Activated effector memory CD4-positive, alpha-beta T cell treated with Interleukin-2 at 50 U/mL for 16 hours (primary cell): ENCODE results near the gene DDX31.
A peak's percentile ranks its signal among the peaks of the same experiment; 100 is the strongest.
"Not testable (repeated sequence)": the region's sequence is repeated elsewhere in the genome, so short reads cannot be mapped to it uniquely, and the experiment has no call there.

Experiments used
- DNase-seq: peaks from one replicate; pipeline ENCODE4 v3.0.0-alpha.2; 2020

The DDX31 gene

DNA sequence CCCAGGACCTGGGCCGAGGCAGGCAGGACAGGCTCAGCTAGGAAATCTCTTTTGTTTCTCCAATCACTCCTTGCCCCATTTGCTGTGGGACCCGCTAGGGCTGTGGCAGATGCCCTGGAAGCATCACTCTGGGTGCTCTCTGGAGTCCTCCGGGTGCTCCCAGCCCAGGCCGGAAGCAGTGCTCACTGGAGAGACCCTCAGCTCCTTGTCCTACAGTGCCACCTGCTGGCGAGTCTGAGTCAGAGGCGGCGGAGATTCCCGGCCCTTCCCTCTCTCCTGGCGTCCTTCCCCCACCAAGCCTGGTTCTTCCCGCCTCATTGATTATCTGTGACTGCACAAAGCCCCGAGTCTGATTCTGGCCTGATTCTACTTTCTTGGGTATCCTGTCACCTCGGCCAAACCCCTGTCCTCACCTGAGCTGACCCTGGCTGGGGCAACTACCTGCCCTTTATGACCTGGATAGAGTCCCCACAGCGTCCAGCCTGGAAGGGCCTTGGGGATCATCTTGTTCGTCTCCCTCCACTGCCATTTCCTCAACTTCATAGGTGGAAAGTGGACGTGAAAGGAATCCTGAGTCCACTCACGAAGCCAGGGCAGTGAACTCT, 94.7 kb downstream of the DDX31 start:
- peak; percentile 15 for DNase-seq

DNA sequence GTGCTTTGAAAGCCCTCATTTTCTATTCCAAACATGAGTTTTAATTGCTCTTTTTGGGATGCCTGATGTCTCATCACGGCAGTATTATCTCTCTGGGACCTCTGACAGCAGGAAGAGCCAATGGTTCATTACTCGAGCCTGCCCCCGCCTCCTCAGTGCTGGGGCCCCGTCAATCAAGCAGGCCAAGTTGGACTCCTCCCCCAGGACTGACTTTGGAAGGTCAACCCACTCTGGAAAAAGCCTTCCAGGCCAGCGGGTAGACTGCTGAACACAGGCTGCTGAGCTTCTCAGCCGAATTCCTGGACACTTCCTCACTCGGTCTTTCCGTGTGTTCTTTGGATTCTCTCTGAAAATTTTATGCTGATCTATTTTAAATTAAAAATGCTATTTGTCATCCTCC, 96.9 kb downstream of the DDX31 start:
- no peak for DNase-seq

DNA sequence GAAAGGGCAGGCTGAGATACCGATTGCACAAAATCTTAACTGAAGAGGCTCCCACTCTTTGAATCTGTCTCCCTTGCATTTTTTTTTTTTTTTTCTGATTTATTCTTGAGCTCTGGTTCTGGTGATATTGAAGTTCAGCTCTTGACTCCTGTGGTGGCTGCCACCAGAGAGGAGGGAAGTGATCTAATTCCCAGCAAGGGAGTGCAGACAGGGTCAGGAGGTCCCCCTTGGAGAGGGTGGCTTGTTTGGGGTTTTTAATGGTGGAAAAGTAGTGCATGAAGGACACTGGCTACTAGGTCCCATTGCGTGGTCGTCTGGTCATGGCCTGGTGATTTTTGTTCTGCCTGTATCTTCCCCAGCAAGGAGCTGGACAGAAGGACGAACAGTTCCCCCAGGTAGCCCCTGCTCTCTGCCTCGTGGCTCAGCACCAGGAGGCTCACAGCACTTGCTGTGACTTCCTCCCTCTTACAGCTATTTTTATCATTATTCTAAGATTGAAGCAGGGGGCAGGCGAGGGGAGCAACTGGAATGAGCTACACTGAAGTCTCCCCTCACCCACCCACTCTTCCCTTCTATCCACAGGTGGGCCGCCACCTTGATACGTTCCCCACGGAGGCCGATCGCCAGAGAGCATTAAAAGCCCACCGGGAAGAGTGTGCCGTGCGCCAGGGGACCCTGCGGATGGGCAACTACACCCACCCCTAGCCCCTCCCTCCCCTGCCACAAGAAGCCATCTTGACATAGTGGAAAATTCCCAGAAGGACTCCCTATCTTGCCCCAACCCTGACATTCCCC, 97.8 kb downstream of the DDX31 start:
- no peak for DNase-seq

DNA sequence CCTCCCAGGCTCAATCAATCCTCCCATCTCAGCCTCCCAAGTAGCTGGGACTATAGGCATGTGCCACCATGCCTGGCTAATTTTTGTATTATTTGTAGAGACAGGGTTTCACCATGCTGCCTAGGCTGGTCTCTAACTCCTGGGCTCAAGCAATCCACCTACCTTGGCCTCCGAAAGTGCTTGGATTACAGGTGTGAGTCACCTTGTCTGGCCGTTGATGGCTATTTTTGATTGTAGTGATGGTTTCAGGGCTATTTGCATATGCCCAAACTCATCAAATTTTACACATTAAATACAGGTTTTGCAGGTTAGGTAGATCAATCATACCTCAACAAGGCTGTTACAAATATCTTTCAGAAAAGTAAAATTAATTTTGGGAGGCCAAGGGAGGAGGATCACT, 101.0 kb downstream of the DDX31 start:
- DNase-seq = not testable (repeated sequence)

DNA sequence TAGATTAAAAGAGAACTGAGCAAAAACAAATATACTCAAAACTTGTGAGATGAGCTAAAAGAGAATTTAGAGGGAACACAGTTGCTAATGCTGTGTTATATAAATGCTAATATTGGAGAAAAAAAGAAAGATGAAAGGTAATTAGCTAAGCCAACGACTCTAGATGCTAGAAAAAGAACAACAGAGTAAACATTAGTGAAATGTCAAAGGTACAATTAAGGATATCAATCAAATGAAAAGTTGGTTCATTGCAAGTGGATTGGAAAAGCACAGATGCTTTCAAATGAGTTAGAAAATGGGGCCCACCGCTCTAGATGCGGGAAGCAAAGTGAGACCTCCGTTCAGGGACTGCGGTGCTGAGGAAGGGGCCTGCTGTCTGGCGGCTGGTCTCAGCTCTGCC, 105.3 kb downstream of the DDX31 start:
- no peak for DNase-seq

DNA sequence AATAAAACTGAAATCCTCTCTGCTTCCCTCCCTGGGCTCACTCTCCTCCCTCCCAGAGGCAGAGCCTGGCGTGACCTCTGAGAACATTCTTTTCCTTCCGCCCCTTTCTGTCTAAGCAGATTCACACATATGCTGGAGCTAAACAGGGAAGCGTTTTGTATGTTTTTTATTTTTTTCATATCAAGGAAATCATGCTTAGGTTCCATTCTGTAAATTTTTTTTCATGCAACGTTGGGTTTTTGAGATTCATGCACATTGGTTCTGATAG, 107.5 kb downstream of the DDX31 start:
- no peak for DNase-seq

DNA sequence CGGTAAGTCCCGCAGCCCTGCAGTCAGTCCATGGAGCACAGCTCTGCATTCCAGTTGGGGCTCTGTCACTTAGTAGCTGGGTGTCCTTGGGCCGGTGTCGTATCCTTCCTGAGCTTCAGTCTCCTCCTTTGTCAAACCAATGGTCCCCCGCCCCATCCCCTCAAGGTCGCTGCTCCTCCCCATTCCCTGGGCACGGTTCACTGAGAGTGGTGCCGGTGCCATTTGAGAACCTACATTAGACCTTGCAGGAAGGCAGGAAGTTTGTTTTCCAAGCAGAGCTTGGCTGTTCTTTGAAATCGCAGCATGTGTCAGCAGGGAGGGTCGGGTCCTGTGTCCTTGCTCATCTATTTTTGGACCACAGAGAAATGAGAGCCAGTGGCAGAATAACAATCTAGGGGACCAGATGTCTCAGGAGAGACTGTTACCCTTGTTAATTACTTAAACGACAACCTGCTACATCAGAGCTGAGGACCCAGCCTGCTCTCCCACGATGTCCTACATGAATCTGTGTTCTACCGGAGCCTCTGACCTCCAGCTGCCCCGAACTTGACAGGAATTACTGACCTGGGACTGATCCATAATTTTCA, 109.1 kb downstream of the DDX31 start:
- DNase-seq = no peak

DNA sequence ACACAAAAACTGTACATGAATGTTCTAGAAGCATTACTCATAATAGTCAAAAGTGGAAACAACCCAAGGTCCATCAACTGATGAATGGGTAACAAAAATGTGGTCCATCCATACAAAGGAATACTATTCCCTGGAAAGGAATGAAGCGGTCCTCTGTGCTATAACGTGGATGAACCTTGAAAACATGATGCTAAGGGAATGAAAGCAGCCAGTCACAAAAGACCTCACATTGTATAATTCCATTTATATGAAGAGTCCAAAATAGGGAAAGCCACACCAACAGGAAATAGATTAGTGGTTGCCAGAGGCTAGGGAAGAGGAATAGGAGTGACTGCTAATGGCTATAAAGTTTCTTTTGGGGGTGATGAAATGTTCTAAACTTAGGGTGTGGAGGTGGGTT, 110.1 kb downstream of the DDX31 start:
- no peak for DNase-seq

DNA sequence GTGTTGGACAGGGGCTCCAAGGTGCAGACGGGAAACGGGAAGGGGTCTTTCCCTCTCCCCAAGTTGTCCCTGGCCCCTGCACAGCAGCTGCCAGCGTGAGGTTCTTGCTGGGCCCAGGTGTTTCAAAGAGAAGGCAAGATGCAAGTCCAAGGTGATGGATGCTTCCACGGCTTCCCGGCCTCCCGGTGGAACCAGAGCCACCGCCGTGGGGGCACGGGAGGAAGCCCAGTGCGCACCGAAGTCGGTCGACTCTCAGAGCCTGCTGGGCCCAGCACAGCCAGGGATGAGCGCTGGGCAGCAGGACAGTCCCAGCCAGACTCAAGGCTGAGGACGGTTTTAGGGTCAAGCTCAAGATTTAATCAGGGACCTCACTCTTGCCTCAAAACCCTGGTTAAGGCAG, 112.6 kb downstream of the DDX31 start:
- no peak for DNase-seq

DNA sequence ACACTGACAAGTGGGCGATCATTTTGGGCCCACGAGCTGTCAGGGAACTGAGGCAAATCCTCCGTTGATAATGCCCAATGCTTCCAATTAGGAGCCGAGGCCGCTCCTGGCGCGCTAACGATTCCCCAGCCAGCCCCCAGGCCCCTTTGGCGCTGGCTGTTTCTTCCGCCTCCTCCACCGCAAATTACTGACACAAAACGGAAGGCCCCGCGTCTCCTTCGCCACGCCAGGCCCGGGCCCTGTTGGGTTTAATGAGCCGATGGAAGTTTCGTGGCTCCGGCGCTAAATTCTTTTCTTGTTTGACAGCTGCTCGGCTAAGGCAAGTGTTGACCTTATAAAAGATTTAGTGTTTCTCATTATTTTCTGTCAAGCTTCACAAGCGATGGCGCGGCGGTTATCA, 113.1 kb downstream of the DDX31 start:
- DNase-seq = no peak

DNA sequence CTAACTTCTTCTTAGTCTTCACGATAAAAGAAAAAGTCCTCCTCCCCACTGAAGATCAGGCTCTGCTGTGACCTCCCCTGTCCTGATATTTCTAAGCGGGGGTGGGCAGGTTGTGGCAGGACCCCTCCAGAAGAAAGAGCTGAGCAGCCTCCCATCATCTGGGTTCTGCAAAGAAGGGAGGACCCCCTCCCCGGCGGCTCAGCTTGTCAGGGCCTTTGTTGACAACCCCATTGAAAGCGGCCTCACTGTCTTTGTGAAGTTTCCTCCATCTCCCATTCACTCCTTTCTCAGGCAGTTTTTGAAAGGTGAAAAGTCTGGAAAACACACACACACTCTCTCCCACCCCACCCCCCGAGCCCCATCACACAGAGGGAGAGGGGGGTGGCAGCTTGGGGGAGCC, 113.5 kb downstream of the DDX31 start:
- DNase-seq = no peak

DNA sequence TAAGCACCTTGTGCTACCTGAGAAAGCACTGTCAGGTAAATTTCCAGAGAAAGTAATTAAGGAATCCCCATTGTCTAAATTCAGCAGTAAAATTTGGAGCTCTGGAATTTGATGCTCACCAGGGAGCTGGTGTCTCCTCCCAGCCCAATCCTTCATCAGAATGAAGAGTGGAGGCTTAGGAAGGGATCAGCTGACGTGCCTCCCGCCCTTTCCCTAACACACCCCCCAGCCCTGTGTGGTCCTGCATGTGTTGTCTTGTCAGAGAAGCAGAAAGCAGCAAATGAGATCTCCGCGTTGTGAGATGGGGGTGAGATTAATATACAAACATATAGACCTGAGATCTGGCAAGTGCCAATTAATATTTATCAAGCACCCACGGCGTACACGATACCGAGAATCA, 114.3 kb downstream of the DDX31 start:
- no peak for DNase-seq

DNA sequence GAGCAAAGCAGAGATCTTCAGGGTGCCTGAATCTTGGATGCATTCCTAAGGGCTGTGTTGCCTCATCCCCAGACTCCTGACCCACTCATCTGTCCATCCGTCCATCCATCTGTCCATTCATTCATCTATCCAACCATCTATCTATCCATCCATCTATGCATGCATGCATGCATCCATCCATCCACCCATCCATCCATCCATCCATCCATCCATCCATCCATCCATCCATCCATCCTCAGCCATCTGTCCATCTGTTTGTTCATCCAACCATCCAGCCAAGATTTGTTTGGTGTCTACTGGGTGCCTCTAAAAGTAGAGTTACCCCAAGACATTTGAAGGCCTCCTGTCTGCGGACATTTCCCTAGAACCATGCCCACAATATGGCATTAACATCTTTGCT, 115.0 kb downstream of the DDX31 start:
- DNase-seq = no peak

DNA sequence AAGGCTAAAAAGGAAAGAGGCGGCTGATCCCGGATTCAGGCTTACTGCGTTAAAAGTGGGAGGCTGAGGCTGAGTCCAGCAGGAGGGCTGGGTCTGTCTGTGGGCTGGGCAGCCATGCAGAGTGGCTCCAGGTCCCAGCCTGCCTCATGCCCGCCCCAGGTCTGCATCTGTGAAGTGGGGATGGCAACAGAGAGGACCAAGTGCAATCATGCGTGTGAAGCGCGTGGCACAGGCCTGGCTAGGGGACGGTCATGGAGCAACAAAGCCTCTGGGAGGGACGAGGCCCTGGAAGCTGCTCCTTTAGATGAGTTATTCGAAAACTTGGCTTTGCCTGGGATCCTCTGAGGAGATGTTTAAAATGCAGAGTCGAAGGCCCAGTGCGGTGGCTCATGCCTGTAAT, 117.7 kb downstream of the DDX31 start:
- DNase-seq = no peak

DNA sequence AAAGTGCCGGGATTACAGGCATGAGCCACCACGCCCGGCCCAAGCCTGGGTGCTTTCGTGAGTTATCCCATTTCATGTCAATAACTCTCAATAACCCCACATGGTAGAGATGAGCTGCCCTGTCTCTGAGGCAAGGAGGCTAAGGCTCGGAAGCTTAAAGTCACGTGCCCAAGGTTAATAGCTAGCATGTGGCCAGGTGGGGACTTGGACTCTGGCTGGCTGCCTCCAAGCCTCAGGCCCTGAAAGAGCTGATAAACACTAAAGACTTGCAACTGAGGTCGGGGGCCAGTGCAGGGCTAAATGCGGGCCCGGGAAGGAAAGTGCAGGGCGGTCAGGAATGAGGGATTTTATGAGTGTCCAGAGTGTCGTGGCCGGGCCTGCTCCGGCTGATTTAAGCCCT, 118.2 kb downstream of the DDX31 start:
- no peak for DNase-seq

DNA sequence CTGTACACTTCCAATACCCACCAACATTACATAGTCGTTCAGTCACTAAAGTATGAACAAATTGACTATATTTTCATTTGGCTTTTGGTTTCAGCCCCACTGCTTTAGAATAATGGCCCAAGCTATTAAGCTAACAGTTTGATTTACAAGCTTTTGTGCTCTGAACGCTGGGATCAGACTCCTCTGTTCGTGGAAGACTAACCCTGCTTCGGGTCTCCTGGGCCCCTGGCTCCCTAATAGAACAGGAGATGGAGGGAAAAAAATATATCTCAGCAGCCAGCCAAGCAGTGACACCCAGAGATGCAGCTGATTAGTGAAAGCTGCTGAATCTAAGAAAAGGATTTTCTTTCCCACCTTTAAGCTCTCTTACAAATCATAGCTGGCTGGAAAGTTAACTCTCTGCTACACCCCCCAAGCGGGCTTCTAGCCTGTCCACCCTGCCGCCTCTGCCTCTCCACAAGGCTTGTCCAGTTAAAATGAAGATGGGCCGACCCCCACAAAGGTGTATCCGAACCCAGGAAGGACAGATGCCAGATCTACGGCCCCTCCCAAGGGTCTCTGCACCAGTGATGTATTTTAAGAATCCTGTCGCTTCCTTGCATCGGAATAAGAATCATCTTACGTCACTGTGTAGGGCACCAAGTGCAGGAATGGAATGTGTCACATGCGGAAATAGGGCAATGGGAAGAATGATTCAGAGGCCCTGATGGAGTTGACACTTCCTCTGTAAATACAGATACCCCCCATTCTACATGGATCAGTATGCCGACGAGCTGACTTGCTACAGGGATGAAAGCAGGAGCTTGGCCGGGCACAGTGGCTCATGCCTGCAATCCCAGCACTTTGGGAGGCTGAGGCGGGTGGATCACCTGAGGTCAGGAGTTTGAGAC, 120.8 kb downstream of the DDX31 start:
- DNase-seq = no peak

DNA sequence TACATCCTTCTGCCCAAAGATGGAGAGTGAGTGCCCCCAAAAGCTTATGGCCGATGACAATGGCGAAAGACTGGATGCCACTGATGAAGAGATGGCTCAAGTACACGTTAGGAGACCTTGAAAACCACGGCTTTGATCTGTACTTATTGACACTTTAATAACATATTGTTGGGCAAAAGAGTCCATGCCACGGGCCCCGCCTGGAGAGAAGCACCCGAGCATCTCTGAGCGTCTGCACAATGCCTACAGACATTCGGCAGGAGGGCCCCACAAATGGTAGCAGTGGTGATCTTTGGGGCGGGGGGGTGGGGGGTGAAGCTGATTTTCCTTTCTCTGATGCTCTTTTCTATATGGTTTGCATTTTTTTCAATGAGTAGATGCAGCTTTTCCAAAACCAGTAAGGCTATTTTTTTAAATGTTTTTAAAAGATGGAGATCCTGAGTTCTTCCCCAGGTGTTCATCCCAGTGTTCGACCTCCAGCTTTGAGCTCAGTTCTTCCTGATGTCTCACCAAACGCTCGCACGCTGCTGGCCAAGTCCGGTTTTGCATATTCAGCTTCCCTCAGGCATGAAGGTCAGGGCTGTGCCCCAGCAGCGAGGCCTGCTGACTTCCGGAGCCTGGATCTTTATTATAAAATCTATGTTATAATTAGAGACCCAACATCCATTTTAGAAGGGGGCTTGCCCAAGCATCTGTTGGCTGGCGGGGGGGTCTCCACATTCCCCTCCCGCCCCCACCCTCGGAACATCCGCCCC, 121.6 kb downstream of the DDX31 start:
- no peak for DNase-seq

DNA sequence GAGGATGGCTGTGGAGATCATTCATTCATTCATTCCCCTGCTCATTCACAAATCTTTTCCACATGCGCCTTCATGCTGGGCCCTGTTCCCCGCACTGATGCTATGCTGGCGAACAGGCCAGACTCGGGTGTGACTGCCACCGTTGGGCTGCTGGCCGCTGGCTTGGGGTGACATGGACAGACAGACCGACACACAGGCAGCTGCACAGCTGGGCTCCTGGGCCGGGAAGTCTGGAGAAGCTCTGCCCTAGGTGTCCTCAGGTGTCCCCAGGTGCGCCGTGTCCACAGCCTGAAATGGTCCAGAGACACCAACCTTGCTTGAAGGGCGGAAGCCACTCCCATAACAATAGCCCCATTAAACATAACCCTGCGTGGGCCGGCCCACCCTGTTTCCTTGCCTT, 122.3 kb downstream of the DDX31 start:
- DNase-seq = no peak

DNA sequence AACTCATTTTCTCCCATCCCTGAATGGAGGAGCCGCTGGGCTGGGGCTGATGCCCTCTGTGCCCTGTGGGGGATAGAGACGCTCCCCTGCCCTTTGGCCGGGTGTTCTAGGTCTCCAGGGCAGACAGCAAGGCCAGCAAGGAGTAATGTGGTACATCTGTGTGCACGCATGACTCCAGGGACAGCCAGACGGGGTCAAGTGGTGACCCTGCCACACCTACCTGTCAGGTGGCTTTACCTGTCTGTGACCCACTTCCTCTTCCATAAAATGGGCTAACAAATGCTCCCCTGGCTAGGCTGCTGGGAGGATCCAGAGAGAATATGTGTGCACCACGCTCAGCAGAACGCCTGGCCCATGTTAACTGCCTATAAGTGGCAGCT, 122.7 kb downstream of the DDX31 start:
- no peak for DNase-seq

DNA sequence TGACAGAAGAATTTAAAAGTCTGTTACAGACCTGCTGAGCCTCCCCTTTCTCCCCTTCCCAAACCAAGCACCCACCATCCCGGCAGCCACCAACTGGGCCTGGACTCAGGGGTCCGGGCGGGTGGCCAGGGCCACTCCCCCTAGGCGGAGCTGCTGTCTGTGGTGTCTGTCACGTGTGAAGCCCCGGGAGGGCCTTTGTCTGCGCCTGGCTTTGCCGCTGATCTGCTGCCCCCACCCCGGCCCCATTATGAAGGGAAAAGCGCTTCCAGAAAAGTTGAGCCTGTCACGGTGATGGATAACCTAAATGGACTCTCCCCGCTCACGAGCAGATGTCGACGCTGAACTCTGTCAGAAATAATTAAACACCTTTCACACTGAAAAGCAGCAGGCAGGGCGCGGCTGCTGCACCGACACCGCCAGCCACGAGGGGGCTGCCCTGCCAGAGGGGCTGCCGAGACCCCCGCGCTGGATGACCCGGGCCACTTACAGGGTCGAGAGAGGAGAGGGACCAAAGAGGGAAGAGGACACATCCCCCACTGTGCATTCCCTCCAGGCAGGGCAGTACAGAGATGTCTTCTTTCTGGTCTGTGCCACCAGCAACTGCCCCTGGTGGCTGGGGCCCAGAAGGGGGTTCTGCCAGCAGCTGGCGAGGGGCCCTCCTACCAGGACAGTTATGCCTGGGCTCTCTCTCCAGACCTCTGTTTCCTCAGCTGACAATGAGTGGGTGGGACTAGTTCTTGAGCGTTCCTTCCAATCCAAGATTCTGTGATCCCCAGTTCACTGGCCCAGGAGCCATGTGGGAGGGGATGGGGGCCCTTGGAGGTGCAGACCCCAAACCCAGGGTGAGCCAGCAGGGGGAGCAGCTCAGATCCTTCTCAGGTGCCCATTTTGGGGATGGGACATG, 123.4 kb downstream of the DDX31 start:
- no peak for DNase-seq

DNA sequence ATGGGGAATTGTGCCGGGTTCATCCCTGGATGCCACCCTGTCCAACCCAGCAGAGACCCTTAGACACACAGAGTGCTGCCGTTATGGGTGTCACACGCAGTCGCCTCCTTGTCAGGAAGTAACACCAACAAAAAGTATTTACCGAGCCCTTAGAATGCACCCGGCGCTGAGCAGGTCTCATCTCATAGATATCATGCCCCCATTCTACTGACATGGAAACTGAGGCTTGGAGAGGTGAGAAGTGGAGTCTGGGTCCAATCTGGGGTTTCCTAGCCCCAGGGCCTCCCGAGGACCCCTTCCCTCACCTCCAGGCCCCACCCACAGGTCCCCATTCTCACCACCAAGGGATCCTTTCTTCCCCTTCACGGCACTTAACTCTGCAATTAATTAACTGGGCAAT, 124.2 kb downstream of the DDX31 start:
- no peak for DNase-seq

DNA sequence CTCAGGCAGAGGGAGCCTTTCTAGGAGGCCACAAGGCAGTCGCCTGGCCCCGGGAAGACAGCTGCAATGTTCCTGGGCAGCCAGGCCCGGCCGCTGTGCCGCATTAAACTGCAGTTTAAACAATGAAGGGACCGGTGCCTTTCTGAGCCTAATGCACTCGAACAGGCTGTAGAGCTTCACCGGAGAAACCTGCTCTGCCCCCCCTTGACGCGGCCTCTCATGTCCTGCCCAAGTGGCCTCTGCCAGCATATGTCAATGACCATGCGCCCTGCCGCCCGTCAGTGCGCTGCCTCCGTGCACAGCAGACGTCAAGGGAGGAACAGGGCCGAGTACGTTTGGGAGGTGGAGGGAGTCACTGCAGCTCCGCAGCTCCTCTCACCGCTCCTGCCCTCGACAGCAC, 125.8 kb downstream of the DDX31 start:
- DNase-seq = no peak
